Stomach (tissue), 9 donors: Measurements from ENCODE around the gene MAMDC2. TPM values are rescaled to one million over a fixed set of nuclear protein-coding genes. Genes with fewer than 3 reads are reported as not detected.

Experiments
- DNase-seq, 2 donors: peaks; one replicate each; pipeline versions ENCODE4 v3.0.0 to v3.0.0-alpha.2; 2013 to 2019
- H3K27ac ChIP-seq, 5 donors: fragments of 200-600 bp in 4 of 5; sonication (generic) in 4 of 5; one replicate each; pipeline ENCODE4 v1.5.1; 2013 to 2019; ENCODE audit warnings: mild to moderate bottlenecking in 1 of 5, moderate library complexity in 1 of 5
- H3K27me3 ChIP-seq, 3 donors: fragments of 200-600 bp; sonication (generic); one replicate each; pipeline ENCODE4 v1.5.1; 2017 to 2019; ENCODE audit warnings: mixed run types in 1 of 3
- H3K36me3 ChIP-seq, 4 donors: fragments of 200-600 bp; sonication (generic); 1 replicate in 3 of 4; 2 replicates in 1 of 4; pipeline ENCODE4 v1.5.1; 2016 to 2019
- H3K4me1 ChIP-seq, 4 donors: fragments of 200-600 bp; sonication (generic); one replicate each; pipeline ENCODE4 v1.5.1; 2016 to 2019
- H3K4me3 ChIP-seq, 4 donors: fragments of 200-600 bp; sonication (generic) in 3 of 4; one replicate each; pipeline ENCODE4 v1.5.1; 2016 to 2019; ENCODE audit warnings: mild to moderate bottlenecking in 1 of 4
- H3K9me3 ChIP-seq, 4 donors: fragments of 200-600 bp; sonication (generic); one replicate each; pipeline ENCODE4 v1.5.1; 2016 to 2019
- EP300 ChIP-seq: sonication (generic); formaldehyde crosslinking; IDR thresholded peaks from one replicate; pipeline ENCODE4 v1.6.1; 2017; ENCODE audit warnings: antibody characterized with exemption
- POLR2A ChIP-seq, 4 donors: fragments of 450-650 bp; IDR thresholded peaks; one replicate each; pipeline ENCODE4 v1.6.1; 2016; ENCODE audit warnings: antibody characterized with exemption in 4 of 4, control low read depth in 2 of 4, mild to moderate bottlenecking in 1 of 4, moderate library complexity in 1 of 4
- POLR2AphosphoS5 ChIP-seq, 3 donors: sonication (generic); formaldehyde crosslinking; IDR thresholded peaks; one replicate each; pipeline ENCODE4 v1.6.1; 2016; ENCODE audit warnings: antibody characterized with exemption in 3 of 3
- WGBS, 5 donors: extraction: QIAGEN DNeasy Blood & Tissue Kit in 3 of 5; methylation state at CpG; one replicate each; pipeline versions ENCODE4 v1.1.5 to v1.1.7; 2013 to 2018; 5-methylcytosine and 5-hydroxymethylcytosine counted together
- intact Hi-C: fragments of 100-400 bp; cut with DNase I; formaldehyde crosslinking; loops from one replicate; pipeline ENCODE4 v1.15.1; 2023; ENCODE audit warnings: low total_unique reads
- polyA plus RNA-seq, 3 donors: library from polyadenylated mRNA; stranded (reverse); fragments of 200-250 nt; gene quantifications; one replicate each; pipeline ENCODE4 v1.2.3, GENCODE V29; 2013
- total RNA-seq, 5 donors: library from RNA; depleted of rRNA; stranded (reverse); fragments of >200 nt; gene quantifications; one replicate each; pipeline versions ENCODE4 v1.1.0 to v1.2.3, GENCODE V29; 2014 to 2016
- TF ChIP-seq, protein P1 (sequence below), 7 experiments: fragments of 450-650 bp in 4 of 7; fragments of 200-600 bp in 3 of 7; sonication (generic) in 3 of 7; IDR thresholded peaks; one replicate each; pipeline ENCODE4 v1.5.1; 2016 to 2019; ENCODE audit warnings: antibody characterized with exemption in 7 of 7, control low read depth in 2 of 7, mild to moderate bottlenecking in 1 of 7
- donor health status: healthy with polysubstance abuse.
- donor health status: Bipolar disorder and iron deficiency.
- donor health status: healthy.

The MAMDC2 gene
- total and polyA plus RNA-seq, 8 donors, result 7.0 to 91.4 (median 22.0) TPM

DNA sequence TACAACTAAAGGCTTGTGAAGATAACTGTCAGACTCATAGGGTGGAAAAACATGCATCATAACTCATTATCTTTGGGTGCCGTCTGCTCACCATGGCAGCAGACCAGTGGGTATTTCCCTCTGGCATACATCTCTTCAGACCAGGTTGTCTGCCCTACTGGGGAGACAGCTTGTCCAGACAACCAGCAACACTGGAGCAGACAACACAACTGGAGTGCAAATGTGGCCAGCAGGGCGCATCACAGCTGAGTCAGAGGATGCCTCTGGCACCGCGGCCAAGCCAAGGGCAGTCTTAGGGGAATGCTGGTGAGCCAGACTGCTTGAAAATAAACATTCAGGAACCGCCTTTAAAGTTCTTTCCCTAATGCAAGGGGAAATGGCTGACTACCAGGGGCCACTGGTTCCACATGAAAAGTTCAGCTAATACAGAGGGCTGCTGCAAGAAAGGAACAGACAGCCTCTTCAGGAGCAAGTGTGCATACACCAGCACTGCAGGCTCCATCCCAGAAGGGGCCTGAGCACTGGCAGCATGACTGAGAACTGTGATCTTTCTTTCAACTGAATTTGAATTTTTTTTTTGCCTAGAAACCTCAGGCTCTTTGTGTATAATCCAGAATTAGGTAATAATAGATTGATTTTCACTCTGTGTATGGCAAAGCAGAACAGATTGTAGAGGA lies 77.3 kb downstream of the MAMDC2 start:
- Histone ChIP-seq H3K4me1 (peaks cover 10 to 28% (median 17%) of the 10 kb centered on the region in 4 donors), H3K27me3 (no peaks in the 10 kb centered on the region), H3K4me3 (no peak overlapping the region), H3K9me3 (no peaks in the 10 kb centered on the region), H3K27ac (peak overlapping the region in 3 of 5 donors; percentile 43 to 59 (median 54)), H3K36me3 (peaks cover 4 to 50% (median 21%) of the 10 kb centered on the region in 4 donors)
- TF ChIP-seq POLR2A (IDR thresholded peaks at IDR 0.05), result no peak
- TF ChIP-seq POLR2AphosphoS5 (IDR thresholded peaks at IDR 0.05), result peak in 2 of 3 donors; percentile 18 to 79
- TF ChIP-seq, protein P1, sequence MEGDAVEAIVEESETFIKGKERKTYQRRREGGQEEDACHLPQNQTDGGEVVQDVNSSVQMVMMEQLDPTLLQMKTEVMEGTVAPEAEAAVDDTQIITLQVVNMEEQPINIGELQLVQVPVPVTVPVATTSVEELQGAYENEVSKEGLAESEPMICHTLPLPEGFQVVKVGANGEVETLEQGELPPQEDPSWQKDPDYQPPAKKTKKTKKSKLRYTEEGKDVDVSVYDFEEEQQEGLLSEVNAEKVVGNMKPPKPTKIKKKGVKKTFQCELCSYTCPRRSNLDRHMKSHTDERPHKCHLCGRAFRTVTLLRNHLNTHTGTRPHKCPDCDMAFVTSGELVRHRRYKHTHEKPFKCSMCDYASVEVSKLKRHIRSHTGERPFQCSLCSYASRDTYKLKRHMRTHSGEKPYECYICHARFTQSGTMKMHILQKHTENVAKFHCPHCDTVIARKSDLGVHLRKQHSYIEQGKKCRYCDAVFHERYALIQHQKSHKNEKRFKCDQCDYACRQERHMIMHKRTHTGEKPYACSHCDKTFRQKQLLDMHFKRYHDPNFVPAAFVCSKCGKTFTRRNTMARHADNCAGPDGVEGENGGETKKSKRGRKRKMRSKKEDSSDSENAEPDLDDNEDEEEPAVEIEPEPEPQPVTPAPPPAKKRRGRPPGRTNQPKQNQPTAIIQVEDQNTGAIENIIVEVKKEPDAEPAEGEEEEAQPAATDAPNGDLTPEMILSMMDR (IDR thresholded peaks at IDR 0.05), result no peak
- no peak for TF ChIP-seq EP300
- WGBS, 5 donors, result 55 to 77% (median 67%) methylated on average over 5 of the region's 5 CpGs
- no peak for DNase-seq
- intact Hi-C loops, result no loop called here

DNA sequence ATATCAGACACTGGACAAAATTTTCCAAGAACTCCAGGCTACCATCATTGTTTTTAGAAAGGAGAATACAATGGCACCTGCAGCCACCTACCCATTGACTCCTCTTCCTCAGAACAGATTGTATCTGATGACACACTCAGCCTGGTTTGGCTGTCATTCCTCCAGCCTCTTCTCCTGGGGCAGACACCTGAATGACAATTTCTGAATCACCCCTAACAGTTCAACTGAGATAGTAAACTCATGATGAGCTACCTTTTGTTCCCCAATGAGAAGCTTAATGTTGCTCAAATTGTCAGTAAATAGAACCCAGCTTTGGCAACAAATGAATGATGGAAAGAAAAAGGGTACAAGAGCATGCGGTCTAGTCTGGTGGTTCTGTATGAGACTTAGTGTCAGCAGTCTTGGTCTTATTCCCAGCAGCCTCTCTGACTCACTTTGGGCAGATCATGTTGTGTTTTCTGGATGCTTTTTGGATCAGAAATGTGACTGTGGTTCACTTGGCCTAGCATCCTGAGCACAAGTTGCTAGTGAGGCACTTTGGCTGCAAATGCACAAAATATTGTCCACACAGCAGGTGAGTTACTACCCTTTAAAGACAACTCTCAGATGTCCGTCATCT lies 78.3 kb downstream of the MAMDC2 start:
- intact Hi-C loops, result no loop called here
- peaks cover 10 to 33% (median 18%) of the 10 kb centered on the region in 4 donors for H3K4me1 ChIP-seq
- no peak overlapping the region for H3K4me3 ChIP-seq
- no peak for DNase-seq
- no peaks in the 10 kb centered on the region for H3K27me3 ChIP-seq
- peak overlapping the region in 2 of 5 donors; percentile 42 to 54 for H3K27ac ChIP-seq
- no peaks in the 10 kb centered on the region for H3K9me3 ChIP-seq
- TF ChIP-seq POLR2AphosphoS5 (IDR thresholded peaks at IDR 0.05) (no peak), POLR2A (IDR thresholded peaks at IDR 0.05) (no peak), EP300 (no peak)
- TF ChIP-seq, protein P1 (IDR thresholded peaks at IDR 0.05), result no peak
- peaks cover 4 to 54% (median 26%) of the 10 kb centered on the region in 4 donors for H3K36me3 ChIP-seq
- 47 to 50% (median 48%) methylated on average over 2 of the region's 2 CpGs for WGBS, 5 donors

DNA sequence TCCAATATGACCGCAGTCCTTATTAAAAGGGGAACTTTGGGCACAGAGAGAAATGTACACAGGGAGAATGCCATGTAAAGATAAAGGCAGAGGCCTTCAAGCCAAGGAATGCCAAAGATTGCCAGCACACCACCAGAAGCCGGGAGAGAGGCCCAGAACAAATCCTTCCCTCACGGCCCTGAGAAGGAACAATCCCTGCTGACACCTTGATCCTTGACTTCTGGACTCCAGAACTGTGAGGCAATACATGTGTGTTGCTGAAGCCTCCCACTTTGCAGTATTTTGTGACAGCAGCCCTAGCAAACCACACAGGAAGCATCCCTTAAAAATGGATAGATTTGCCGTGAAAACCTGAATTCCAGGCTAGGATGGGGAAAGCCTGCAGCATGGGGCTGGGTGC lies 80.0 kb downstream of the MAMDC2 start:
- intact Hi-C loops, result no loop called here

DNA sequence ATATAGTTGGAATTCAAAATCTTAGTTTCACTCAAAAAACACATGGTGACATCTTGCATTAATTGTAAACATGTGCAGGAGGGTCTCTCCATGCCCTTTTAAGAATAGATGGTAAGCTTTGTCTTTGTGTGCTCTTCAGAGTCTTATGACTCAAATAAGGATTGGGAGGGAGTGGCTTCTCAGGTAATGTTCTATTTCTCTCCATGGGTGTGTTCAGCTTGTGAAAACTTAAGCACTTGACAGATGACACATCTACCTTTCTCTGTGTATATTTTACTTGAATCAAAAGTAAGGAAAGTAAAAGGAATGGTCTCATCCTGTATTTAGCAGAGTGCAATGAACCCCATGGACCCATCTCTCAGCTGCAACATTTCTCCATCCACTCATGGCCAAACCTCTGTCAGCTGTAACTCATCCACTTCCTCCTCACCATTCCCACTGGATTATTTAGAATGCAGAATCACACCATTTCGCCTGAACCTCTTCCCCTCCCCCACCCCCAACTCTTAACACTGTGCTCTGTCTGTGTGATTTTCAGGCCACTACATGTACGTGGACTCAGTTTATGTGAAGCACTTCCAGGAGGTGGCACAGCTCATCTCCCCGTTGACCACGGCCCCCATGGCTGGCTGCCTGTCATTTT lies 82.1 kb downstream of the MAMDC2 start:
- Histone ChIP-seq H3K4me3 (no peak overlapping the region), H3K9me3 (no peaks in the 10 kb centered on the region), H3K4me1 (peaks cover 10 to 31% (median 16%) of the 10 kb centered on the region in 4 donors), H3K27ac (no peak overlapping the region), H3K27me3 (no peaks in the 10 kb centered on the region), H3K36me3 (peaks cover 4 to 68% (median 39%) of the 10 kb centered on the region in 4 donors)
- TF ChIP-seq EP300 (no peak), POLR2AphosphoS5 (IDR thresholded peaks at IDR 0.05) (no peak), POLR2A (IDR thresholded peaks at IDR 0.05) (no peak)
- TF ChIP-seq, protein P1 (IDR thresholded peaks at IDR 0.05), result no peak
- 82 to 93% (median 88%) methylated on average over 4 of the region's 4 CpGs for WGBS, 5 donors
- intact Hi-C loops, result no loop called here
- no peak for DNase-seq

More for the DNA sequence above, 80.0 kb downstream of the MAMDC2 start:
- 32 to 58% (median 51%) methylated on average over 4 of the region's 4 CpGs for WGBS, 5 donors
- Histone ChIP-seq H3K27me3 (no peaks in the 10 kb centered on the region), H3K36me3 (peaks cover 4 to 64% (median 32%) of the 10 kb centered on the region in 4 donors), H3K9me3 (no peaks in the 10 kb centered on the region), H3K4me3 (no peak overlapping the region), H3K4me1 (peaks cover 10 to 31% (median 20%) of the 10 kb centered on the region in 4 donors), H3K27ac (peak overlapping the region in 1 of 5 donors; percentile 9)
- TF ChIP-seq POLR2AphosphoS5 (IDR thresholded peaks at IDR 0.05), result no peak
- no peak for TF ChIP-seq POLR2A (IDR thresholded peaks at IDR 0.05)
- TF ChIP-seq EP300, result no peak
- TF ChIP-seq, protein P1 (IDR thresholded peaks at IDR 0.05), result no peak
- no peak for DNase-seq
